ENCODE measurements around the gene SLFN14. TPM values are rescaled to one million over a fixed set of nuclear protein-coding genes. Genes with fewer than 3 reads are reported as not detected.
"Not testable (repeated sequence)": the region's sequence is repeated elsewhere in the genome, so short reads cannot be mapped to it uniquely, and the experiment has no call there.

Gene SLFN14
- polyA plus RNA-seq (2013, experiment 1 of 2; ENCODE audit: insufficient read length), result not detected
- not detected for polyA plus RNA-seq (2013, experiment 2 of 2; ENCODE audit: insufficient read length)

DNA sequence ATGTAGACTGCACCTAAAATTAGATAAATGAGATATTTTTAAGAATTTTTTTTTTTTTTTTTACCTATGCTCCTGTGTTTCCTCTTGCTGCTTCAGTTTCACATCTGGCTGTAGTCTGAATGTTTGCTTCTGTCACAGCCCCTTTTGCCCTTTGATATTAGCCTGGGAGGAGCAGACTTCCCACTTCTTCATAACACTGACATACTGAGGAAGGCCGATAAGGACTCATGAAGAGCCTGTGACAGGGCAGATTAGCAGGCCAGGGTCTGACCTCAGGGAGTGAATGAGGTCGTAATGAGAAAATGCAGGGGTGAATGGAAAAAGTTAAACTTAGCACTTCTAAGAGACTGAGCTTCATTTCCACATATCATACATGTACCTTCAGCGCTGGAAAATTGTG is at the start of gene SLFN14:
TSS of gene SLFN14 (minus strand) at position 117 of the 400 bp plus-strand sequence. CDS start 2,757 bp downstream, outside the sequence.
- no peak for DNase-seq

DNA sequence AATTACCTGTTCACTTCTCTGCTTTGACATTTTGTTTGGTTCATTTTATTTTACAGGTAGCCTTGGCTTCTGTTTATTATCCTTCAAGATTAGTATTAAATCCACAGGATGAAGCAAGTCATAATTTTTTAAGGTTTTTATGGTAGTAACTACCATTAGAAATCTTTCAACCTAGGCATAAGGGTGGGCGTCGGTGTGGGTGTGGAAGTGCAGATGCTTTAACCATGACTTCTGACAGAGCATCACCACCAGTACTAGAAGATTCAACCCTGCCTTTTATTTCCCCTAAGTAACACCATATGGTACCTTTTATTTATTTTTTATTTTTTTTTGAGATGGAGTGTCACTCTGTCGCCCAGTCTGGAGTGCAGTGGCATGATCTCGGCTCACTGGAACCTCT is 49.2 kb upstream of the SLFN14 start:
- DNase-seq, result no peak

DNA sequence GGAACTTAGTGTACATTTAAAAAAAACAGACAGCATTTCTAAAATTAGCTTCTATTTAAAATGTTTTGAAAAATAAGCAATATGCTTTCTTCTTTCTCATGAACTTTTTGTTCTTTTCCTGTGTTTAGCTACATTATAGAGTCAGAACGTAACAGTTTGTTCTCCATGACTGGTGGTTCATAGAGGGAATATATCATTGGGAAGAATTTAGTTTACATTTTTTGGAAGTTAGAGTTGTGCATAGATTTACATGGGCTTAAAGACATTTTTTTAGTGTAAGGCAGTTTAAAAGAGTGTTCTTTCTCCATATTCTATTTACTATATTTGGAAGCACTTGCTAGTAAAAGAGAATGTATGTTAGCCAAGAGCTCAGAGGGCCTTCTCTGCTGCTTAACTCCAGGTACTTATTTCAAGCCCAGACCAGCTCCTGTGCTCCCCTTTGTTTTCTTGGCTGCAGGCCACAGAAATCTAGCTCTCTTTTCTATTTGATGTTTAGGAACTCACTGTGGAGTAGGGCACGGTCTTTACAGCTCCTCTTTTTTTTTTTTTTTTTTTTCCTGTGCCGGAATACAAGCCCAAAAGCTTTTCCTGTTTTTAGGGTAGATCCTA is 46.7 kb upstream of the SLFN14 start:
- no peak for DNase-seq

DNA sequence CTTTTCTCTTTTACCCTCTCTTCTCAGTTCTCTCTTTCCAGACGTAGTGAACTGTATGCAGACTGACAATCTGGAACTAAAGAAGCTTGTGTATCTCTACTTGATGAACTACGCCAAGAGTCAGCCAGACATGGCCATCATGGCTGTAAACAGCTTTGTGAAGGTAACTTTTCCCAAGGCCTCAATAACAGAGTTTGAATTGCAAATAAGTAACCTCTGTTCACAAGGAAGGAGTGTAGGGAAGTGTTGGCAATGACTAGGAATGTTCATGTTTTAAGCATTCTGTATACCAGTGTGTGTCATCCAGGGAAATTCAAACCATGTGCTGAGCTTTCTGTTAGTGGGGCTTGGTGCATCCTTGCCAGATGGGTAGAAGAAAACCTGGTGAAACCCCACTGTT is 45.1 kb upstream of the SLFN14 start:
- DNase-seq, result no peak

DNA sequence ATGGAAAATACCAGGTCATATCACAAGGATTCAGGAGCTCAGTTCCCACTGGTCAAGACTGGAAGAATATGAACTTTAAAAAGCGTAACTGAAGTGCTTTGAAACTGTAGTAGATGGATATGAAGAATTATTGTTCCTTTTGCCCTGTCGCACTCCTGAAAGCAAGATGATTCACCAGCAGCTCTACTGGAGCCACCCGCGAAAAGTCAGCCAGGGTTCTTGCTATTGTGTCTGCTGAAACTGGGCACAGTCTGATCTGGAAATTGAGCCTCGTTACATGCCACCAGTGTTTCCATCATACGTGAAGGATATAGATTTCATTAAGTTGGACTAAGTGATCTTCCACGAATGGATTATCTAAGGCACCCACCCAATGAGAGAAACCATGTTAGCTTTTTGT is 43.1 kb upstream of the SLFN14 start:
- no peak for DNase-seq

DNA sequence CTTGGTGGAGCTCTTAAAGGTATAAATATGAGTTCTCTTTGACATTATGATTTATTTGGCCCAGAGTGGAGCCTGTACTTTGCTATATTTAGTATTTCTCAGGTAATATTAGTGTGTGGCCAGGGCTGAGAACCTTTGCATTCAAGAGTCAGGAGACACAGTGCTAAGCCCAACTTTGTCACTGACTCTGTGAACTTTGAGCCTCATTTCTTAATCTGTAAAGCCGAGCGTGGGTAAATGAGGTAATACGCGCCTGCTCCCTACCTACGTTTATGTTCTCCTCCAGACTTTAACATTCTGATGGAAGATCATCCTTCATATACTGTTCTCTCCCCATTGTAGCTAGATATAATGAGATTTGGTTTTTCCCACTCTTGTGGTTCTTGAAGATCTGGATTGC is 37.0 kb upstream of the SLFN14 start:
- DNase-seq, result no peak

DNA sequence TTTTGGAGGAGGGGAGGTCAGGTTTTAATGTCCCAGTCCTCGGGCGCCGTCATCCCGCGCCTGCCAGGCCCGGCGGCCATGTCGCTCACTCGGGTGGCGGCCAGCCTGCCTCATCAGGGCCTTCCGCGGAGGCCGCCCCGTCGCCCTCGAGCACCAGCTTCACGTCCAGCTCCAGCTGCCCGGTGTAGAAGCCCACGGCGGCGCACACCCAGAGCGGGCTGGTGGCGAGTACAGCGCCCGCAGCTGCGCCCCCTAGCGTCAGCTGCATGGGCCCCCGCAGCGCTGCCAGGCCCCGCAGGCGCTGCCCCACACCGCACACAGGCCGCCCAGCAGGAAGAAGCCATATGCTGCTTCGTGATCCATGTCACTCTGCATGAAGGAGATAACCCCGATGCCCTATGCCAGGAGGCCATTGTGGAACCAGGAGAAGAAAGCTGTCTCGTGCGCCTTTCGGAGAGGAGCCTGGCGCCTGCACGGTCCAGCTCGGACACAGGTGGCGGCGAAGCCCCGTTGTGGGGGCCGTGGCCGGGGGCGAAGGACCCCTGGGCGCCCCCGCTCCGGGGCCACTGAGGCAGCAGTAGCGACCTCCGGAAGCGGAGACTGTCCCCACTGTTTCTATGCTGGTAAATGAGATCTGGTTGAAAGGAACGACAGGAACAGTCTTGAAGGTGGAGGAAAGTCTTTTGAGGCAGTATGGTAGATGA is 36.1 kb upstream of the SLFN14 start:
- no peak for DNase-seq

DNA sequence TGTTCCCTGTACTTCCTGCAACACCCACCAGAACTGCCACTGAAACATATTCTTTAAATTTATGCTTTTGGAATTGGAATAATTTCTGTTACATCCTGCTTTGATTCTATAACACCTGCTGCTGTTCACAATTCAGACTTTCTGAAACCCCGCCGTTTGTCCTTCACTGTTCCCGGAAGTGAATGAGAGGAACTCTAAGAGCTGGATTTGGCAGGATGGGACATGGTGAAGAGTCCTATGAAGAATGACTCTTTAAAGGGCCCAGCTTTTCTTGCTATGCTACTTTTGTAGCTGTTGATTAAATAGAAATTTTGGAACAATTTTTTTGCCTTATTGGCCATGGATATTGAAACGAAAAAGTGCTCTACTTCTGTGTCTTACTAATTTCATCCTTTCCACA is 35.5 kb upstream of the SLFN14 start:
- DNase-seq, result no peak

DNA sequence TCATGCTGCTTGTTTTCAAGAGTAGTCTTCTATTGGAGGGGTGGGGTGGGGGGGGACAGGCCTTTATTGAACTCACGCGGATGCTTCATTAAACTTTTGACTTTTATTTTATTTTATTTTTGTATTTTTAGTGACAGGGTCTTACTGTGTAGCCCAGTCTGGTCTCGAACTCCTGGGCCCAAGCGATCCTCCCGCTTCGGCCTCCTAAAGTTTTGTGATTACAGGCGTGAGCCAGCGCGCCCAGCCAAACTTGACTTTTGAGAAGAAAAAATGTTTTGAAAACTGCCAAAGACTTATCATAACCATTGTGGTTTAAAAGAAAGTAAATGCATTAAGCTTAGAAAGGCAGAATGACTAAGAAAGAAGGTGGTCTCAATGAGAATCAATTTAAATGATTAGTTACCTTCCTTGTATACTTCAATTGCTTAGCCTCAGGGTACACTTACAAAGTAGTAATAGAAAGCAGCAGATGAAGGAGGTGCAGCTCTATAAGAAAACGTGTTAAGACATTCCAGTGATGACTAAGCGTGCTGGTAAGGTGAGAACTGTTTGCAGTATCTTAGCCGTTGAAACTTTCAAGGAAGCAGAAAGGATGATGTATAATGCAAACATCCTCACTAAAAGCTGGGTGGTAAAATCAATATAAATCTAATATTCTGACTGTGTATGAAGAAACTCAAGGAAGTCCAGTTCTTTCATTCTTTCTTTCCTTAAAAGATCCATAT is 27.7 kb upstream of the SLFN14 start:
- DNase-seq, result peak; percentile 81

DNA sequence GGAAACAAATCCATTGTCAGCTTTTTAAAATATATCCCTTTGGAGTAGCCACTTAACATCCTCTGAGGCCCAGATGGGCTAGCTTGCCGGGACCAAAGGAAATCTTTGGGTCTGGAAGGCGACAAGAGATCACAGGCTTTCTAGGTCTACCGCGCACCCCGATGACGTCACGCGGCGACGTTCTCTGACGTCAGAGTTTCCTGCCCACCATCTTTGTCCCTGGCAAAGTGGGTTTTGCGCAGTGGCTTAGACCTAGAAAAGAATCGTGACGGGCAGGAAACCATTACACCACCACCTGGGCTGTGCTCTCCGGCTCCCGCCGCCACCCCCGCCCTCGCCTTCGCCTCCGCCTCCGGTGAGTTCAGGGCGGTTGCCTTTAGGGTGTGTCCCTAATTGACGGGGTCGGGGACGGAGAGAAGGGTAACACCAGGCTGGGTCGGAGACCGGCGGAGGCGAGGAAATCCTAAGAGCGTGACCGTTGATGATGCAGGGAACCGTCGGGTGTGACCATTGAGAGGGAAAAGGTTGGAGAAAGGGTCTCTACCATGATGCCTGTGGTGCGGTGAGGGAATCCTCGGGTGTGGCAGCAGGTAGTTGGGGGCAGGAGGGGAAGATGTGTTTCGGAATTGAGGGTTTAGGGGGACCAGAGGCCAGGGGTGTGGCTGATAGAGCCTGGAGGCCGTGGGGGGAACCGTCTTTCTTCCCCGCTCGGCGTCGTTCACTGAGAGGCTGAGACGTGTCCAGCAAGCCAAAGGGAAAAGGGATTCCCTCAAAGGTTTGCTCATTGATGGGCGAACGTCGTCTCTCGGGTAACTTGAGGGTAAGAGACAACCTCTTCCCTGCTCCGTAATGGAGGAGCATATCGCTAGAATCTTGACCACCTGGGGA is 26.7 kb upstream of the SLFN14 start, which contains the start of gene AP2B1:
TSS of gene AP2B1 (plus strand) at position 249 of the 888 bp plus-strand sequence. CDS start 6,709 bp downstream, outside the sequence.
- DNase-seq, result peak; percentile 94

DNA sequence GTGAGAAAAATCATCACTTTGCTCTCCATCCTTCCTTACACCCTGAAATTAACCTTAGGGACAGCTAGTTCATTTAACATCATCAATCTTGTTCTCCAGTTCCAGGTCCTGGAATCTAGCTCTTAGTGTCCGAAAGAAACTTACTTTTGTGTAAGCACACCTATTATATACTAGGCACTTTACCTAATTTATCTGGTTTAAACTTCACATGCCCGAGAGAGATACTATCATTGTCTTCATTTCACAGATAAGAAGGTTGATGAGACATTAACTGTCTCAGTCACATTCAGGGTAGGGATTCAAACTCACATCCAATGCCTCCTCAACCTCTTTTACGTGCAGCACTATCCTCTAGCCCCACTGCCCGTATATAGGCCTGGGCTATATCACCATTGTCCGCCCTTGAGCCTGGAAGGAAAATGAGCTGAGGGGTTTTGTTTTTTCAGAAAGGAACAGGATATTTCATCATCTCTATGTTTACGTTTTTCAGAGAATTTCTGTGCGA is 26.0 kb upstream of the SLFN14 start:
- no peak for DNase-seq

DNA sequence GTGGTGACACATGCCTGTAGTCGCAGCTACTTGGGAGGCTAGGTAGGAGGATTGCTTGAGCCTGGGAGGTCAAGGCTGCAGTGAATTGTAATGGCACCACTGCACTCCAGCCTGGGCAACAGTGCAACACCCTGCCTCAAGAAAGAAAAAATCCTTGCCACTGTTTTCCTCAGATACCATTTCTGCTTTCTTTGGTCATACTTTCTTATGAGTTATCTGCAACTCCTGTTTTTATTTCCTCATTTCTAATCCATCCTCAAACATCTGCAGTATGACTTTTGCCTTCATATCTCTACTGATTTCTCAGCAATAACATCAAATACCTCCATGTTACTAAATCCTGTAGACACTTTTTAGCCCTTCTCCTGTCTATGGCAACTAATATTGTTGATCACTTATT is 23.4 kb upstream of the SLFN14 start:
- DNase-seq, result no peak

DNA sequence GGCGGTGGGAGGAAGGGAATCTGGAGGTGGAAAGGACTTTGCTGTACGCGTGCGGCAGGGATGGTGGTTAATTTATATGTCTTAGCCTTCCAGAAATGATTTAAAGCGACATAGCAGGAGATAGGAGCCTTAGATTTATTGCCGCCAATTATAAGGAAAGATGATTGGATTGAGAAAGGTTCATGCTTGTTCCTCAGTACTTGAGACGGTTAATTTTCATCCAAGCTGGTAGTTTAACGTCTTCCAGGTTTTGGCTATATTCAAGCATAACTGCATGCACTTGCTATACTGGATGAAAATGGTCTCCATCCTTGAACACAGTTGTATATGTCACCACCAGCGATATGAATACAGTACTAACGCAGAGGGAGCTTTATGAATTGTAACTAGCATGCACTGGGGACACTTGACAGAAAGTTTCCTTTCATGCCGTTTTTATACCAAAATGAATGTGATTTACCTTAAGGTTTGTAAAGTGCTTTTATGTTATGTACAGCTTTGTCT is 18.4 kb upstream of the SLFN14 start:
- DNase-seq, result no peak

DNA sequence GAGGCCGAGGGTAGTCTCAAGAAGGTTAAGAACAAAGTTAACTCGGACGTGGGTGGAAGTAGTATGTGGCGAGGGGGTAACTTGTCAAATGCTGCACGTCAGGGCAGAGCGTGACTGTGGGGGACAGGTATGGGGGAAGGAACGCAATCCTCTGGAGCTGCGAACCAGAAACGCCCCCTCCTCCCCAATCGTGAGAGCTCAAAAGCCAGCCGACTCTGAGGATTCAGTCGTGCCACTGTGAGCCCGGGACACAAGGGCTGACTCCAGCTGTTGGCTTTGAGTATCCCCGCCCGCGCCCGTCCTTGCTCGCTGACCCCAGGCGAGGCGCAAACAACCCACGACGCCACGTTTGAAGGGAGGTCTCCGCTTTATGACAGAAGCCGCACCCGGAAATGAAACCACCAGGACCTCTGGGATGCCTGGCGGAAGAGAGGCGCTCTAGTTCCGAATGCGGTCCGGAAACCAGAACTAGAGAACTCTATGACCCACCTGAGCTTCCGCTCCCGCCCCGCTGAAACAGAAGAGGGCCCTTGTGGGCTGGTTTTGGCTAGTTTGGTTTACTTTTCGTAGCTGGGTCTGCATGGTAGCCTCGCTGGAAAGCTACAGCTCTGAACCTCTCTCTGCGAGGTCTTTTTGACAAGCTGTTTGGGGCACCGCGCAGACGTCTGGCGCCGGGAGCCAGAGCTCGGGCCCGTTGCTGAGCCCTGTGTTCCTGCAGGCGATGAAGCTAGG is 17.7 kb upstream of the SLFN14 start, which contains the start of gene PEX12:
TSS of gene PEX12 (minus strand) at position 375 of the 732 bp plus-strand sequence. CDS start 550 bp downstream, outside the sequence.
- peak; percentile 86 for DNase-seq

DNA sequence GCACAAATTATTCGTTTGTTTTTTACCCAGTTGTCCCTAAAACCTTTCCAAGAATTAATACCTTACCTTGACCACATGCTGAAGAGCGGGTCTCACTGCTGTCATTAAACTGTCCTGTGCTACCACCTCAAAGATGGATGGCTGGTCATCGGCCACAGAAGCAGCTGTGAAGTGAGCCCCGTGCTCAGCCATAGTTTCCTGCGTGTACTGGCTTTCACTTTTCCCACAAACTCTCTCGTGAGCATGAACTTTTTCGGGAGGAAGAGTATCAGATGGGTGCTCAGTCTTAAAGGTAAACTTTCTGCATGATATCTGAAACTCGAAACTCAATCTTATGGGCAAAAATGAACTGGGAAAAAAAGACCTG is 17.2 kb upstream of the SLFN14 start:
- DNase-seq, result no peak

DNA sequence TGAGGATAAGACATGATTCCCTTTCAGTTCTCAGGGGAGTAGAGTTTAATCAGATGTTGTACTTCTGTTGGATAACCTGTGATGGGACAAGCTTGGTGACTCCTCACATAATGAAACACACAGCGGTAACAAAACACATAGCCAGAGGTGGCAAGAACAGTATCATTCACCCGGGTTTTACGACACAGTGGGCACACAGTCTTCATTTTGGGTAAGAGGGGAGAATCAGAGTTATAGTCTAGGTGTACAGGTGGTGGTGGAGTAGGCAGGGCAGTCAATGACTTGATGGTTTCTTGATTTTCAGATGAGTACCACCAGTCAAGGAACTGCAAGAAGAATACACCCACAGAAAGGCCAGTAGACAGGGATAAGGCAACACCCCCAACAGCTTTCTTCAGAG is 15.1 kb upstream of the SLFN14 start:
- DNase-seq, result no peak

DNA sequence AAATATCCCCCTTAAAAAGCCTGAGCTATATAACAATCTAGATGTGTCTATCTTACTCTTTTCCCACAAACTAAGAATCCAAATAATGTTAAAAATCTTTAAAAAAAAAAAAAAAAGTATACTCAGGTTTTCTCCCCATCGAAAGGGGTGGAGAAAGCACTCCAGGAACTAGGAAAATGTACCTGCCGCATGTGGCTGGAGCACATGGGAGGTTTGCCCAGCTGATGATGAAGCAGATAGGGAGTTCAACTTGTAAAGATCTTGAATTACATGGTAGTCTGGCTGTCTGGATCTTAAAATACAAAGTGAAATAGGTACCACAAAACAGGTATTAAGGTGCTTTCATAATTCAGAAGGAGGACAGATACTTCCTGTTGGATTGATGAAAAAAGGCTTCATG is 8.8 kb upstream of the SLFN14 start:
- DNase-seq, result no peak

DNA sequence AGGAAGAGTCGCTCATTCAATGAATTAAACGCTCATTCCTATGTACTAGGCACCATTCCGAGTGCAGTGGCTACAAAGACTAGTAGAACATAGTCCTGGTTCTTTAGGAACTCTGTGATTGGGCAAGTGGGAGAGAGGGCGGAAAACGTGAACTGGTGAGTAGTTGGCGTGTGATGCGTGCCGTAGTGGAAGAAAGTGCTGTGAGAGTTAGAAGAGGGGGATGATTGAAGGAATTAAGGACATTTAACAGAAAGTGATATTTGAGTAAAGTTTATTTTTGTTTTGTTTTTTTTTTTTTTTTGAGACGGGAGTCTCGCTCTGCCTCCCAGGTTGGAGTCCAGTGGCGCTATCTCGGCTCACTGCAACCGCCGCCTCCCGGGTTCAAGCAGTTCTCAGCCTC is 7.9 kb upstream of the SLFN14 start:
- DNase-seq, result peak; percentile 58

DNA sequence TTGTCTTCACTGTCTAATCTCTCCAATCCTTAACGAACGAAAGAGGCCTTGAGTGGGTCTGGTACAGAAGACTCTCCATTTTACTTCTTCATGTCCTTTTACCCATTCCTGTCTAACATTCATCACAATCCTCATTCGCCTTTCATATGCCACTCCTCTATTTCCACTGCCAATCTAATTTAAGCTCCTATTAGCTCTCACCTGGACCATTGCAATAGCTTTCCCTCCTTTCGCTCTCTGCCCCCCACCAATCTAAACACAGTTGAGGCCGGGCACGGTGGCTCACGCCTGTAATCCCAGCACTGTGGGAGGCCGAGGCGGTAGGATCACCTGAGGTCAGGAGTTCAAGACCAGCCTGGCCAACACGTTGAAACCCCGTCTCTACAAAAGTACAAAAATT is 6.3 kb upstream of the SLFN14 start:
- DNase-seq, result no peak

DNA sequence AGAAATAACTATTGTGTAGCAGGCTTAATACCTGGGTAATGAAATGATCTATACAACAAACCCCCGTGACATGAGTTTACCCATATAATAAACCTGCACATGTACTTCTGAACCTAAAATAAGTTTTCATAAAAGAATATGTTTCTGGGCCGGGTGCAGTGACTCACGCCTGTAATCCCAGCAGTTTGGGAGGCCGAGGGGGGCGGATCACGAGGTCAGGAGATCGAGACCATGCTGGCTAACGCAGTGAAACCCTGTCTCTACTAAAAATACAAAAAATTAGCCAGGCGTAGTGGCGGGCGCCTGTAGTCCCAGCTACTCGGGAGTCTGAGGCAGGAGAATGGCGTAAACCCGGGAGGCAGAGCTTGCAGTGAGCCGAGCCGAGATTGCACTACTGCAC is 2.6 kb upstream of the SLFN14 start:
- DNase-seq, result not testable (repeated sequence)

DNA sequence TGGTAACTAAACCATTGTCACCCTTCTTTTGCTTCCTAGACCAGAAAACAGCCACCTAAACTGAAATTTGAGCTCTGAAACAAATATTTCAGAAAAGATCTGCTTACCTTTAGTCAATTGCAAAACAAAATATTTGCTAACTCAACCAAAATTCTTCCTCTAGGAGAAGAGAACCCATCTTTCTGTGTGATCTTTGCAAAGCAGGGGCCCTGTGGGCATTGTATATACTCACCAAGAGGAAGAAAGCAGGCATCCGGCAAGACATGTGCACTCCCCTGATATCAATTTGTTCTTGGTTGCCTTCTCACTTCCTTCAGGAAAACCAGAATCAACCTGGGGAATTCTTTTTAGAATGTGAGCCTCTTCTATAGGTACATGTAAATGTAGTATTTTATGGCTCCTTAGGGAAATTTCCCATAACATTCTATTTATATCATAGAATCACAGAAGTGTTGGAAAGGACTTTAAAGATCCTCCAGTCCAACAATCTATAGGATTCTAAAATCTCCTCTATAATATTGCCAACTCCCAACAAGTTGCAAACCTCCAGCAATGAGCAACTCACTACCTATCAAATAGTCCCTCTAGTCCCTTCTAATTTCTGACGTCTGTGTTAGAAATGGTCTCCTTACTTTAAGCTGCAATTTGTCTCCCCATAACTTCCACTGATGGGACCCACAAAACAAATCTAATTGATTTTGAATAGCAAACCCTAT is 966 bp downstream of the SLFN14 start:
- DNase-seq, result no peak

Measured in fibroblast of skin of back (primary cell).